NCI-H2171 treated with DMSO at 0.1 percent for 48 hours (cell line): Measurements from ENCODE around the gene HEPN1.

ENCODE experiments used
- DNase-seq: peaks from one replicate; lab custom pipeline; 2025; lab: John Stamatoyannopoulos, UW

The HEPN1 gene

GRCh38 chr11:124899383-124900145, 19.5 kb upstream of the HEPN1 start:
- no peak for DNase-seq

- DNase-seq: no peak
Measured at GRCh38 chr11:124900464-124900863, 18.6 kb upstream of the HEPN1 start.

- no peak for DNase-seq
Measured at GRCh38 chr11:124902616-124903015, 16.4 kb upstream of the HEPN1 start.

- DNase-seq: no peak
Measured at GRCh38 chr11:124915541-124916369, 3.3 kb upstream of the HEPN1 start.

- no peak for DNase-seq
Measured at GRCh38 chr11:124916370-124916710, 2.7 kb upstream of the HEPN1 start.

- DNase-seq: peak; percentile 88
Measured at GRCh38 chr11:124917115-124917637, 1.9 kb upstream of the HEPN1 start.

- peak; percentile 89 for DNase-seq
Measured at GRCh38 chr11:124919898-124920297, 848 bp downstream of the HEPN1 start.

GRCh38 chr11:124920356-124920755, 1.3 kb downstream of the HEPN1 start:
- DNase-seq: no peak

GRCh38 chr11:124920870-124921609, 2.0 kb downstream of the HEPN1 start:
- DNase-seq: peak; percentile 80

GRCh38 chr11:124922831-124923230, 3.8 kb downstream of the HEPN1 start:
- no peak for DNase-seq

- DNase-seq: no peak
Measured at GRCh38 chr11:124923296-124923695, 4.2 kb downstream of the HEPN1 start.

- DNase-seq: no peak
Measured at GRCh38 chr11:124928942-124929665, 10.1 kb downstream of the HEPN1 start.

- no peak for DNase-seq
Measured at GRCh38 chr11:124930799-124931198, 11.7 kb downstream of the HEPN1 start.

GRCh38 chr11:124934862-124935547, 16.0 kb downstream of the HEPN1 start:
- no peak for DNase-seq

- DNase-seq: no peak
Measured at GRCh38 chr11:124935548-124936514, 16.8 kb downstream of the HEPN1 start, which contains the start of gene HEPACAM. HEPACAM (minus strand) TSS chr11:124936047; CDS start chr11:124936006, 41 bp downstream.

- no peak for DNase-seq
Measured at GRCh38 chr11:124937336-124937935, 18.4 kb downstream of the HEPN1 start.

GRCh38 chr11:124938206-124938765, 19.2 kb downstream of the HEPN1 start:
- no peak for DNase-seq

- DNase-seq: no peak
Measured at GRCh38 chr11:124938970-124939369, 19.9 kb downstream of the HEPN1 start.

GRCh38 chr11:124941703-124942102, 22.7 kb downstream of the HEPN1 start:
- no peak for DNase-seq
